NCI-H2107 (cell line): ENCODE data around the gene SERTM2.
"Not testable (repeated sequence)": the region's sequence is repeated elsewhere in the genome, so short reads cannot be mapped to it uniquely, and the experiment has no call there.

Source experiments
- DNase-seq: peaks from one replicate; lab custom pipeline; 2025; lab: John Stamatoyannopoulos, UW

Gene SERTM2

DNA sequence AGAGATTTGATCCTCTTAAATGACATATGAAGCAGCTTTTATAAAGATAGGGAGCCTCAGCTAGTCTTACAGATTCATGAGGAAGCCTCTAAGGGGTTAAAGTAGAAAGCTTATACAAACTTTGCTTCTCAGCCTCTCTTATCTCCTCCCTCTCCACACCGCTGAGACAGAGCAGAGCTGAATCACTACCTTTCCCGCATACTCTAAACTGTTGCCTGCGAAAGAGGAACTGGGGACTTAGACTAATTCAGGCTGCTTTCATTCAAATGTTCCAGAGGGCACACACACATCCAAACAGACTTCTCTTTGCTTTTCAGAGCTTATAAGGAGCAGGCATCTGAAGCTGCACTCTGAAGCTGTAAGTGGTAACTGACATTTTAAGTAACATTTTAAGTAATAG lies at the start of gene SERTM2:
Gene SERTM2 (plus strand): TSS at position 169 of the 400 bp plus-strand sequence. CDS start 7,213 bp downstream, outside the sequence.
- DNase-seq = no peak

DNA sequence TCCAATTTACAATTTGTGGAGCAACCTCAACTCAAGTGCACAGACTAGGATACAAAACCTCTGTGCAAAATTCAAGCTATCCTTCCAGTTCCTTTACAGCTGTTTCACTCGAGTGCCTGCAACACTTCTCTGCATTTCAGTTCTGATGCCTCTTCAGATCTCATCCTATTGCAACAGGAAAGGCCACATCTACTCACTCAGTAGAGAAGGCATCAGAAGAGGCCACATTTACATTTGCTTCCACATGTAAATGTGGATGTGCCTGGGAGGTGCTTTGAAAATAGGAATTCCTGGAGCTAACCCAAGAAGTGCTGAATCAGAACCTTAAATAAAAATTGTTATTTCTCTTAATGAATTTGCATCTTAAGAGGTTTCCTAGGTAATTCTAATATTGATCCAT lies 45.8 kb upstream of the SERTM2 start:
- no peak for DNase-seq

DNA sequence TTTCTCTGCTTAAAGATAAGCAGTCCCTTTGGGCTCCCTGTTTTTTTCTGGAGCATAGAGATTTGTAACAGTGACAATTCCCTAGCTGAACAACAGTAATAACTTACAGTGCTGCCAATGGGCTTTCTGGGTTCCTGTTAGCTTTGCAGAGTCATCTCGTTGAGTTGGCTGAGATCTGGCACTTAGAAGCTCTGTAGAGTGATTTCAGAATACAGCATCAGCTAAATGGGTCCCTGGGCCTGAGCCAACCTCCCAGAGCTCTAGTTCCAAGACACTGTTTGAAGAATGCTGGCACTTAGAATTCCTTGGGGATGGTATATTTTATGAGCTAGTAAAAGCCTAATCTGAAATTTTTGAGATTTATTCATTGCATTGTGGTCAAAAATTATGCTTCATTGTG lies 43.5 kb upstream of the SERTM2 start:
- no peak for DNase-seq

DNA sequence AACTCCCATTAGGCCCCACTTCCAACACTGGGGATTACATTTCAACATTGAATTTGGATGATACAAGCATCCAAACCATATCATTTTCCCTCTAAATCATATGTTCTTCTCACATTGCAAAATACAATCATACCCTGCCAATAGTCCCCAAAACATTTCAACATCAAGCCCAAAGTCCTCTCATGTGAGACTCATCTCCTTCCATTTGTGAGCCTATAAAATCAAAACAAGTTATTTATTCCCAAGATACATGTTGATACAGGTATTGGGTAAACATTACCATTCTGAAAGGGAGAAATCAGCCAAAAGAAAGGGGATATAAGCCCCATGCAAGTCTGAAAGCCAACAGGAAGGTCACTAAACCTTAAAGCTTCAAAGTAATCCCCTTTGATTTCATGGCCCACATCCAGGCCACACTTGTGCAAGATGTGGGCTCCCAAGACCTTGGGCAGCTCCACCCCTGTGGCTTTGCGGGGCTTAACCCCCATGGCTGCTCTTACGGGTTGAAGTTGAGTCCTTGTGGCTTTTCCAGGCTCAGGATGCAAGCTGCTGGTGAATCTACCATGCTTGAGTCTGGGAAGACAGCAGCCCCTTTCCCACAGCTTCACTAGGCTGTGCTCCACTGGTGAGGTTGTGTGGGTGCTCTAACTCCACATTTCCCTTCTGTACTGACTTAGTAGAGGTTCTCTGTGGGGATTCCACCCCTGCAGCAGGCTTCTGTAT lies 40.6 kb upstream of the SERTM2 start:
- DNase-seq = no peak

DNA sequence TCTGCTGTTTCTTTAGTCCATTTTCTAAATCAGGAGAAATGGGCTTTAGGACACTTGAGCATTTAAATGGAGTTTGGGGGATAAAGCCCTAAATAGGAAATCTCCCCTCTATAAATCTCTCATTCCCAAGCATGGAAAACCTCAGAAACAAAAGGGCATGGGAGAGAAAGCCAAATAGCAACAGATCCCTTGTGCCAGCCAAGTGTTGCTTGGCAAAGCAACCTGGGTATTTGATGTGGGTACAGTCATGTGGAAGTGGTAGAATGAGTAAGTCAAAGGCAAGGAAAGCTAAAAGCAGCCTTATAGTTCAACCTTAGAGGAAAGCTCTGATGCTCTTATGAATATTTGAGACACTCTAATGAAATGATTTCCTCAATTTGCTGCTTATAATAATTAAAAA lies 29.5 kb upstream of the SERTM2 start:
- no peak for DNase-seq

DNA sequence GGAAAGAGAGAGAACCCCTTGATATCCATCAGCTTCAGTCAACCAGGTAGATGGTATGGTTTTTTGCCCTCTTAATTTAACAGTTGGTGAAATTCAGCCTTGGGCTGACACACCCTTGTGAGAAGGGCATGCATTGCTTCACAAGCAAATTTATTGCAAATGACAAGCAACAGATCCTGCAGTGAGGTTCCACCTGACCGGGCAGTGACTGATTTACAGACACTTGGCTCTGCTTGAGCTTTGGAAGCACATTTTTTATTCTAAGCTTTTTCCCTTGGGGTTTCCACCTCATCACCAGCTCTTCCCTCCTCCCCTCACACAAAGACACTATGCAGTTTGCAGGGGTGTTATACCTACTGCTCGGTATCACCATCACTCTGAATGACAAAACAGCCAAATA lies 28.3 kb upstream of the SERTM2 start:
- no peak for DNase-seq

DNA sequence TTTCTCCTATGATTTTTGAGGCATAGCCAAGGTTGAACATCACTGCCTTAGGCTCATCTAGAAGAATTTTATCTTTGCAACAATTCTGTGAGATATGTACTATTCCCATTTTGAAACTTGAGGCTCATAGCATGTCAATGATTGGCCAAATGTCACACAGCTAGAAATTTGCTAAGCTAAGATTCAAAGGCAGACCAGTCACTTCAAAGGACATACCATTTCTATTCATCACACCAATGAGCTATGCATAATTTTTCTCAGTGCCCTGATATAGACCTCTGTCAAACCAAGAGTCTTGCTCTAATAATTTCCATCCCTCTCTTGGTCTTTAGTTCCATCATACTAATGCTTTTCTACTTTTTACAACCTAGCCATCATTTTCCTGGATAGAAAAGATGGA lies 27.6 kb upstream of the SERTM2 start:
- DNase-seq = no peak

DNA sequence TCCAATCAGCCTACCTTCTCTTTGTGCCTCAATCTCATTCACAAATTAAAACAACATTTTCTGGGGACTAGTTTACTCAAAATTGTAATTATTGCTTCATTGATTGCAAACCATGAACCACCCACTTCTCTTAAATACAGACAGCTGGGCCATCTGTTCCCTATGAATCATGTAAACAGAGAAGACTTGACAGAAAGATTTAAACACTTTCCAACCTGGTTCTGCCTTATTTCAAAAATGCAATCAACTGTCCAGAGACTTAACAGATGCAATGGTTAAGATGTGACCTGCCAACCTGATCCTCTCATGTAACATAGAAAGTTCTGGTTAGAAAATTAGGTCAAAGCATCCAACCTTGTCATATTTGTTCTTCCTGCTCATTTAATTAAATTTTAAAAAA lies 20.8 kb upstream of the SERTM2 start:
- DNase-seq = no peak

DNA sequence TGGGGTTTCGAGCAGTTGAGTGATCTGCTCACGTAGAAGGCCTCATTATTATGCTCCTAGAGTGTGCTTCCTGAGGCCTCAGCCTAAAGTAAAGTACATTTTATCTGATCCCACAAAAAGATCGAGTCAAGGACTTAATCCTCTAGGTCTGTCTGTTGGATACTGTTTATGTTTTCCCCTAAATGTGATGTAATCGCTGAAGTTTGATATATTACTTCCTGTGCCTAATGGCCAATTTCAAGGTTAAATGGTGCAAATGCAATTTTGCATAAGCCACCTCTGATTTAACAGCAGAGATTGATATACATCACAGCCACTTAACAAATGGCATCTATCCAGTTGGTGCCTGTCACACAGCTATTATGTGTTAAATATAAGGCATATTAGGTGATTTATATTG lies 19.4 kb upstream of the SERTM2 start:
- no peak for DNase-seq

DNA sequence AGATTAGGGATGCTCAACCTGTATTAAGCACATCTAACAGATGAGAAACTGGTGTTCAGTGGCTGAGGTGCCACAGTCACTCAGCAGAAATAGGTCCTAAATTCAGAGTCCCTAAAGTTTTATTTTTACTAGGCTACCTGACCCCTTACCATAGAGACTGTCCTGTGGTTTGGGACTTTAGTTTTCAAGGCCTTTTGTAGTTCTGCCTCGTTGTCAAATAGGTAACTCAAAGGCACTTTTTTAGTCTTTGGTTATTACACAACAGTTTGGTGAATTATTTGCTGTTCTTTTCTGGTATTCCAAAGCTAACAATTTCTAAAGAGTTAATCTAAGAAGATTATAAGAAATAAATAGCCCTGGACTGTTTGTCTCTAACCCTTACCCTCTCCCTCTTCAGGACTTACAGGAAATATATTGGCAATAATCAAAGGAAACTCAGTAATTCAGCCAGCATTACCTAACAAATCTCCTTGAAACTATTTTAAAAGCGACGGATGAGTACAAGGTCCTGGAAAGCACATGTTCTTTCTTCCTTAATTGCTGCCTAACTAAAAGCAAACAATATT lies 12.8 kb upstream of the SERTM2 start:
- DNase-seq = no peak

DNA sequence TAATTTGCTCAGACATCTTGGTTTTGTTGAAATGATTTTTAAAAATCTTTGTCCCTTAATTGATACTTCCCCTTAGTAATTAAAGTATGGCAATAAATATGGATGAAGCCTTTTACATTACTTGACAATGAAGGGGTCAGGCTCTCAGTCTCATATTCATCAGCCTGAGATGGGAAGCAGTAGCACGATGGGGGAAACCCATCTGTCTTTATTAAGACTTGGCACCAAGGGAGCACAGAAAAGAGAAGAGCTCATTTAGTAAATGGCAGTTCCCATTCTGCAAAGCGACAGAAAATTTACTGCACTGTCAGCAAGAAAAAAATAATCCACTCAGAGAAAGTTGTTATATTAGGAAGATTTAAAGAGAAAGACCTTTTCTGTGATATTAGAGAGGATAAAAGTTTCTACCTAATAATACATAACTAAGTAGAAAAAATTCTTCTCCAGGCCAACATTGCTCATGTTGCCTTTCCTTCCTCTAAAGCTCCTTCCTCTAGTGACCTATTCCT lies 7.9 kb upstream of the SERTM2 start:
- DNase-seq = no peak

DNA sequence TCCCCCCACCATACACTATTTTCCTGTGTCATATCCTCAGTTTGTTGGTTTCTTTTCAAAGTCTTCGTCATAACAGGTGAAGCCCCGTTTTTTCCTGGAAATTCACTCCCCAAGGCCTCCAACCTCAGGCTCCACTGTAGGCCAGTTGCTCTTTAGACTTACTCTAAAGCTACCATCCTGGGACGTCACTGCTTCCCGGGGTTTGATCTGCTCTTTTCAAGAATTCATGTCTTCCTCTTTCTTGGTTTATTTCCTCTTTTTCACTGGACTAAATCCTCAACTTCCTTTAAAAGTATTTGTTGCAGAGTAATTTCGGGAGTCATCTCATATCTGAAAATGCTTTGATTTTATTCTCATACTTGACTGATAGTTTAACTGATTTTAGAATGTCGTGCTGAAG lies 6.5 kb upstream of the SERTM2 start:
- DNase-seq = no peak

DNA sequence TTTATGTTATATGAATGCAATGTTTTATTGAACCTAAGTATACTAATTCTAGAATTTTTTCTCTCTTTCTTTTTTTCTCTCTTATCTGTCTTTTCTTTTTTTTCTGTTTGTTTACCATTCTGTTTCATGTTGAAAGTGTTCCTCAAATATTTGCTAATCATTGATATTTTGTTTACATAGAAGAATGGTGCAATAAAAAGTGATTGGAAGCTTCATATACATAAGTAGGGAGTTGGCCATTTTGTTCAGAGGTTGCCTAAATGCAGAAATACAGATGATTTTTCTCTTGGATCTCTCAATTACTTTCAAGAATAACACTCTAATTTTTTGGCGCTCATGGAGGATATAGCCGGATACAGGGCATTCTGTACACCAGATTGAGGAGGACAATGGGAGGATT lies 5.7 kb upstream of the SERTM2 start:
- DNase-seq = no peak

DNA sequence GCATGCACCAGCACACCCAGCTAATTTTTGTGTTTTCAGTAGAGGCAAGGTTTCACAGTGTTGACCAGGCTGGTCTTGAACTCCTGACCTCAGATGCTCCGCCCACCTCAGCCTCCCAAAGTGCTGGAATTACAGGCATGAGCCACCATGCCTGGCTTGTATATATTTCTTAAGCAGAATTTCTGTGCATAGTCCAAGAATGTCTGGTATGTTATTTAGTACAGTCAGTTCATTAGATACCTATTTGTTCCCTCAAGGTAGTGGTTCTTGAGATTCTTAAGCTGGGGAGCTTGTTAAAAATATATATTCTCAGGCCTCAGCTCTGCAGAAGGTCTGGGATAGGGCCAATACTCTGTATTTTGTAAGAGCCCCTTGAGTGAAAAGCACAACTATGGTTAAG lies 4.6 kb upstream of the SERTM2 start:
- DNase-seq = no peak

DNA sequence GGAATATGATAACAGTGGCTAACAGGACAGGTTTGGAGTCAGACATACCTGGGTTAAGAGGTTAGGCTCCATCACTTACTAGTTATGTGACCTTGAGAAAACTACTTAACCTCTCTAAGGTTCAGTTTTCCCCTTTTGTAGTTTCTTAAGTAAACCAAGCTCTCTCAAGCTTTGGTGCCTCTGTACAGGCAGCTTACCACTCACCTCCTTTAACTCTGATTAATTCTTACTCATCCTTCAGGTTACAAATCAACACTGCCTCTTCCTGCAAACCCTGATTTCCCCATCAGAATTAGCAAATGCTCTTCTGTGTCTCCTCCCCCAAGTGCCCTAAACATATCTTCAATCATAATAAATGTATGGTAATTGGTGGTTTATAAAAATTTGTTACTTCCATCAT lies 3.5 kb upstream of the SERTM2 start:
- no peak for DNase-seq

DNA sequence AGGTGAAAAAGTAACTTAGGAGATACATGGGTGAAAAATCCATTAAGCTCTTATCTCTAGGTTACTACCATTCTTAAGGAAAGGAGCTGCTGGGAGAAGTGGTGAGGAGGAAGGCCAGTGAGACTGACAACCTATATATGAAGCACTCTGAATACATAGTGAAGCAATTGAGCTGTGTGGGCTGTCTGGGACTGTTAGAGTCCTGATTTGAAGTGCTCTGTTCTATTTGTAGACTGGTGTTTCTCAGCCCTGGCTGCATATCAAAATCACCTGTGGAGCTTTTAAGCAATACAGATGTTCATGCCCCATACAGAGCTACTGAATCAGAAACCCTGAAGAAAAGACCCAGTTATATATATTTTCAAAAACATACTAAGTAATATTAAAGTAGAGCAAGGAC lies 3.9 kb downstream of the SERTM2 start:
- DNase-seq = no peak

DNA sequence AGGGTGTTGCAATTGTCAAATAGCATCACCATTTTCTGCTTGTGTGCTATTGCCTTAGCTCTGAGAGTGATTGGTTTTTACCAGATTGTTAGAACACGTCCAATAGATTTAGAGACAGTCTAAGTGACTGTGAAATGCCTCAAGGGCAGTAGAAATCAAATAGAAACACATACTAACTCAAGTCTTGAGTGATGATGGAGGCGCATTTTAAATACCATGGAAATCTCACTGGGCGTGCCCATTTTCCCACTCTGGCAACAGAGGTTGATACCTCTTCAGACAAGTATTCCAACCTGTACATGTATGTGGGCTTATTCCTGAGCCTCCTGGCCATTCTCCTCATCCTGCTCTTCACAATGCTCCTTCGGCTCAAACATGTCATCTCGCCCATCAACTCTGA lies 7.2 kb downstream of the SERTM2 start:
- no peak for DNase-seq

DNA sequence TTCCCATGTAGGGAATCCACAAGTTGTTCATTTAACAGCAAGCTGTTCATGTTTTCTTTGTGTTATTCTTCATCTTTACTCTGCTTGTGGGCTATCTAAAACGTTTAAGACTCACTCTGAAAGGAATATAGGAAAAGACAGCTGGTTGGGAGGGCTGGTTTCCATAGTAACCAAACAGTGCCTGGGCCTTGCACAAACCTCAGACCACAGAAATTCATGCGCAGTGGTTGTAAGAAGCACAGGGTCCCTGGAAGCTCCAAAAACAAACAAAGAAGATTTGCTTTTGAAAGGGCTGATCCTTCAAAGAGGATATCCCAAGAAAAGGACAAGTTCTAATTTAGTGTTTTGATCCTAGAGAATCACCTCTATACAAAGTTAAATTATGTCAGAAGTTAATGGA lies 7.8 kb downstream of the SERTM2 start:
- DNase-seq = no peak

DNA sequence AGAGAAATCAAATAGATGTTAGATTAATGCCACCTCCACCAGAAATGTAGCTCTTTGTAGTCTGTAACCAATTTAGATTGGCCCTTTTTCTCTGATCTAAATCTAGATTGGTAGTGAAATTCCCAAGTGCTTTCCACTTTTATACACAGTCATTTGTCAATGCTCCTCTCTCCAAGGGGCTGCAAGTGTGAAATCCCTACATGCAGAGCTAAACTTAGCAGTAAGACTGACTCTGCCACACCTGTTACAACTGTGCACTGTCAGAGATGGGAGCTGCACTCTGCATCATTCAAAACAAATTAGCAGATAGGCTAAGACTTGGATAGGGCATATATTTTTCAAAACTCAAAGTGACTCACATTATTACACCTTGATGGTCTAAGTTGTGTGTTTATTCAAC lies 9.1 kb downstream of the SERTM2 start:
- no peak for DNase-seq

DNA sequence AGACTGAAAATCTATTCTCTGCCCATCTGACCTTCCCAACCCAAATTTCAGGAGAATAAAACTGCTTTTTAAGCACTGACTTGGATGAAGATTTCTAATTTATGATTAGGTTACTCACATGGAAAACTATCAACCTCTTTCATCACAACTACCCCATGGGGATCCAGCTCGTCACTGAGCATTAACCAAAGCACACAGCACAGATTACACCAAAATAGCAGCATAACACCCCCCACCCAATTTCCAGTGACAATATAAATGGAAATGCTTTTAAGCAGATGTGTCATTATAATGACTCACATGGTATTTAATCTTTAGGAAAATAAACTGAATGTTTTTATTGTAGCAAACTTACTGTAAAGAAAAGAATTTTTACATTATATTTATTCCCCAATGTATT lies 9.7 kb downstream of the SERTM2 start:
- DNase-seq = no peak

DNA sequence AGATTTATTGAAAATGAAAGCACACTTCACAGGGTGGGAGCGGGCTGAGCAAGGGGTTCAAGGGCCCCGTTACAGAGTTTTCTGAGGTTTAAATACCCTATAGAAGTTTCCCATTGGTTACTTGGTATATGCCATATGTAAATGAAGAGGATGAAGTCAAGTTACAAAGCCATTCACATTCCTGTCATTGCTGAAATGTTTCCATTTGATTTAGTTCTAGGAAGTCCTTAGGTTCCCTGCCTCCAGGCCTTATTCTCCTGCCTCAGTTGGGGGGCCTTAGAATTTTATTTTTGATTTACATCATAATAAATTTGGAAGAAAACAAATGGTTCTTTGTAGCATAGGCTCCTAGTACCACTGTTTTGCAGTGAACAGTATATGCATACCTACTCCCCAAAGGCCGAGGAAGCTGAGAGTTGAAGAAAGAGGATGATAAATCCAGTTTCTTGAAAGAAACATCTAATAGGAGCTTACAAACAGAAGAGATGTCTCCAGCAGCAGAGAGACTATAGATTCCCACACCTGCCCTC lies 31.8 kb downstream of the SERTM2 start:
- DNase-seq = no peak

DNA sequence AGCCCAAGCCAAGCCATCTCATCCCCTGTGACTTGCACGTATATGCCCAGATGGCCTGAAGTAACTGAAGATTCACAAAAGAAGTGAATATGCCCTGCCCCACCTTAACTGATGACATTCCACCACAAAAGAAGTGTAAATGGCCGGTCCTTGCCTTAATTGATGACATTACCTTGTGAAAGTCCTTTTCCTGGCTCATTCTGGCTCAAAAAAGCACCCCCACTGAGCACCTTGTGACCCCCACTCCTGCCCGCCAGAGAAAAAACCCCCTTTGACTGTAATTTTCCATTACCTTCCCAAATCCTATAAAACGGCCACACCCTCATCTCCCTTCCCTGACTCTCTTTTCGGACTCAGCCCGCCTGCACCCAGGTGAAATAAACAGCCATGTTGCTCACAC lies 37.8 kb downstream of the SERTM2 start:
- DNase-seq = not testable (repeated sequence)

DNA sequence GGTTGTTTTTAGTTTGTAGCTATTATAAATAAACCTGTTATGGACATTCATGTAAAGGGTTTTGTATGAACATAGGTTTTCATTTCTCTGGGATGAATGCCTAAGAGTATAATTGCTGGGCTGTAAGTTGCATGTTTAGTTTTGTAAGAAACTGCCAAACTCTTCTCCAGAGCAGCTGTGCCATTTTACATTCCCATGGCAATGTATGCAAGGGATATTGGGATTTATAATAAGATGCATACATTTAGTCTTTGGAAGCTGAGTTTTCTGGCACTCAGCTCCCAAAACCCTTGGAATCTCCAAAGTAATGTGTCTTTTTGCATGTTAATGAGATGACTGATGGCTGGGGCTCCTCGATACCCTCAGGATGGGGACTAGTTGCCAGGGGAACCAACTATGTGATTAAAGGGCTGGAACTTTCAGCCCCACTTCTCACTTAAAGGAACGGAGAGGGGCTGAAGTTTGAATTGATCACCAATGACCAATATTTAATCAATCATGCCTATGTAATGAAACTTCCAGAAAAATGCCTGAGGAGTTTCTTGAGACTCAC lies 44.0 kb downstream of the SERTM2 start:
- DNase-seq = no peak
